HG03565 (cell line): ENCODE data around the gene PPM1N.

Experiments
- ATAC-seq: cut with Tn5 transposase; IDR thresholded peaks from one replicate; pipeline ENCODE4 v1.9.1; 2021; ENCODE audit warnings: mild to moderate bottlenecking, moderate library complexity; ENCODE audit not compliant: unreplicated experiment

Gene PPM1N

GRCh38 chr19:45528149-45528743 lies 30.0 kb downstream of the PPM1N start:
- no peak for ATAC-seq

DNA sequence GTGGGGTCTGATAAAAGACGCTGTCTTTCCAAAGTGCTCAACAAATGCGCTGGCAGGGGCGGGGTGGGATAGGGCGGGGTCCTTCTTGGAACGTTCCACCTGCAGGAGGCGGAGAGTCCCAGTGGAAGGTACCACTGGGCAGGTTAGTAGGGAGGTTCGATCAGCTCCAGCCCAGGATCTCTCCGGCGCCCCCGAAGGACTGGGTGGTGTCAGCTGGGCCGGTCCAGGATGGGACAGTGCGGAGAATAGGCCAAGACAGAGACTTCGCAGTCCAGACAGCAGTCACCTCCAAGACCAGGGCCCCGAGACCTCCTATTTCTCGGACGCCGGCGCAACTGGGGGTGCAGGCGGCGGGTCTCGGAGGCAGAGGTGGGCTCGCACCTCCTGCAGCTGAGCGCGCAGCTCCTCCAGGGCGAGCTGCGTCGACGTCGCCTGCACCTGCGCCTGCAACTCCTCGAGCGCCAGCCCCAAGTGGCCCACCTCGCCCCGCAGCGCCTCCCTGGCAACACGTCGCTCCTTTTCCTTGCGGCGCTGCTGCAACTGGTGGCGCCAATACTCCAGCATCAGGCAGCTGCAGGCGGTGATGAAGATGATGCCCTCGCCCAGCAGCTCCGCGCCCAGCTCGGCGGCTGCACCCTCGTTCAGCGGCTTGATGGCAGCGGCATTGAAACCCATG lies 30.6 kb downstream of the PPM1N start:
- ATAC-seq: no peak

DNA sequence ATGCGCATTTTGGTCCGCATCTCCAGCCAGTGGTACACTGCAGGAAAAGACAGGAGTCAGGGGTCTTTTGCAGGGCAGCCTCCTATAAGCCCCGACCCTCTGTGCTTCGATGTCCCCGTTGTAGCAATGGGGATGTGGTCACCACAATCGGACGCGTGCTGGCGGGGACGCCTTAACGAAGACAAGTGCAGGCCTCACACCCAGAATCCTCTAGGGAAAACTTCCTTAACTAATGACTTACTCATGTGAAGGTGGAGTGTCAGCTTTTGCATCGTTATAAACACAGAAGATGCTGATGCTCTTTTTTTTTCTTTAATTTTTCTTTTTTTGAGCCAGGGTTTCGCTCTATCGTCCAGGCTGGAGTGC lies 31.2 kb downstream of the PPM1N start:
- no peak for ATAC-seq

DNA sequence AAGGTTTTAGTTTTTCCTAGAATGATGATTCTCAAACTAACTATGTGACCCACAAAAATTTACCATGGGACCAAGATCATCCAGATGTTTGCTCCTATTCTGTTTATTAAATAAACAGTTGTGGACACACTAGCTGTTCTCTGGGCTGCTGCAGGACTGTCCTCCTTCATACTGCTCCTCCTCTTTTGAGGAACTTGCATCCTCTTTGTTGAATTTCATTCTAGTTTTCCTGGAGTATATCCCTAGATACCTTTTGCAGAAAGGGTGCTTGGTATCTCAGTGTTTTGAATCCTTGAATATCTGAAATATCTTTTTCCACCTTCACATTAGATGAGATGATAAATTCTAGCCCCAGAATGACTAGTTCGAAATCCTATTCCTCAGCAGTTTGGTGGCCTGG lies 33.1 kb downstream of the PPM1N start:
- ATAC-seq: no peak

DNA sequence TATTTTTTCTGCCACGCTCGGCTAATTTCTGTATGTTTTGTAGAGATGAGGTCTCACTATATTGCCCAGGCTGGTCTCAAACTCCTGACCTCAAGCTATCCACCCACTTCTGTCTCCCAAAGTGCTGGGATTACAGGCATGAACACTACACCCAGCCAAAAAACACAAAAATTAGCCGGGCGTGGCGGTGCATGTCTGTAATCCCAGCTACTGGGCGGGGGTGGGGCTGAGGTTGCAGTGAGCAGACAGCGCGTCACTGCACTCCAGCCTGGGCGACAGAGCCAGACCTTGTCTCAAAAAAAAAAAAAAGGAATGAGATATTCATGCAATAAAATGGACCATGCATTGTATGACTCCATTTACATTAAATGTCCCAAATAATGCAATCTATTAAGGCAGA lies 41.2 kb downstream of the PPM1N start:
- ATAC-seq: no peak

GRCh38 chr19:45542234-45542668 lies 44.0 kb downstream of the PPM1N start:
- ATAC-seq: no peak

GRCh38 chr19:45547211-45547770 lies 49.0 kb downstream of the PPM1N start:
- ATAC-seq: no peak

GRCh38 chr19:45547965-45548609 lies 49.8 kb downstream of the PPM1N start:
- ATAC-seq: no peak
